ENCODE data around the gene BGLAP. TPM values are rescaled to one million over a fixed set of nuclear protein-coding genes. Genes with fewer than 3 reads are reported as not detected.

BGLAP gene
- total RNA-seq, 1 donor = not detected

DNA sequence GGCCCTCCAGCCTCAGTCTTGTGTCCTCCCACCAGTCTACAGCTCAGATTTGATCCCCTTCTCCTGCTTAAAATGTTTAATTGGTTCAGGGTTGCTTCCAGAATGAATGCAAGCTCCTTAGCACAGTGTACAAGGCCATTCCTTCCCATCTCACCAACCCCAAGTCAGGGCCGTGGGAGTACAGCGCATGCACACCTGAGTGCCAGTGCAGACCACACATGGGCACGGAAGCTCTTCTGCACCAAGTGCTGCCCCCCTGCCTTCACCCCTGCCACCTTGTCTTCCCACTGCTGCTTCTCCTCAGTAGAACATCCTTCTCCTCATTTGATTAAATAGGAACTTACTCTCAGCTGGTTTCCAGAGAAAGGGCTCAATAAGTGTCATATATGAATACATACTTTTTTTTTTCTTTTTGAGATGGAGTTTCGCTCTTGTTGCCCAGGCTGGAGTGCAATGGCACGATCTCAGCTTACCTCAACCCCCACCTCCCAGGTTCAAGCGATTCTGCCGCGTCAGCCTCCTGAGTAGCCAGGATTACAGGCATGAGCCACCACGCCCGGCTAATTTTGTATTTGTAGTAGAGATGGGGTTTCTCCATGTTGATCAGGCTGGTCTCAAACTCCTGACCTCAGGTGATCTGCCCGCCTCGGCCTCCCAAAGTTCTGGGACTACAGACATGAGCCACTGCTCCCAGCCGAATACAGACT, 19.8 kb upstream of the BGLAP start:
- no peak overlapping the region for H3K4me3 ChIP-seq (ENCODE audit: low read depth, low read length)
- no peak for TF ChIP-seq CTCF (IDR thresholded peaks at IDR 0.05; ENCODE audit: insufficient read depth, low read depth, low read length)
- DNase-seq (ENCODE audit: low read depth) = no peak

DNA sequence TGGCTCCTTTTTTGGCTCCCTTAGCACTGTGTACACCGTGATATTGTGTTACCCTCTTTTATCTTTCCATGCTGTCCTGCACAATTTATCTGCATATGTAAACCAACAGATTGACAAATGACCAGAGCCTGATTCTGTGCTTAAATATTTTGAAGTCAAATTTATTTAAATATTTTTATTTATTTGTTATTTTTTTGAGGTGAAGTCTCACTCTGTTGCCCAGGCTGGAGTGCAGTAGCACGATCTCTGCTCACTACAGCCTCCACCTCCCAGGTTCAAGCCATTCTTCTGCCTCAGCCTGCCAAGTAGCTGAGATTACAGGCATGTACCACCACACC, 16.3 kb upstream of the BGLAP start:
- no peak for TF ChIP-seq CTCF (IDR thresholded peaks at IDR 0.05; ENCODE audit: insufficient read depth, low read depth, low read length)
- no peak for DNase-seq (ENCODE audit: low read depth)
- no peak overlapping the region for H3K4me3 ChIP-seq (ENCODE audit: low read depth, low read length)

- TF ChIP-seq CTCF (IDR thresholded peaks at IDR 0.05; ENCODE audit: insufficient read depth, low read depth, low read length) = no peak
- H3K4me3 ChIP-seq (ENCODE audit: low read depth, low read length) = no peak overlapping the region
- DNase-seq (ENCODE audit: low read depth) = no peak
These were observed 15.9 kb upstream of the BGLAP start for GRCh38 chr1:156226116-156226538.

GRCh38 chr1:156226782-156227181, 15.2 kb upstream of the BGLAP start:
- DNase-seq (ENCODE audit: low read depth) = no peak

DNA sequence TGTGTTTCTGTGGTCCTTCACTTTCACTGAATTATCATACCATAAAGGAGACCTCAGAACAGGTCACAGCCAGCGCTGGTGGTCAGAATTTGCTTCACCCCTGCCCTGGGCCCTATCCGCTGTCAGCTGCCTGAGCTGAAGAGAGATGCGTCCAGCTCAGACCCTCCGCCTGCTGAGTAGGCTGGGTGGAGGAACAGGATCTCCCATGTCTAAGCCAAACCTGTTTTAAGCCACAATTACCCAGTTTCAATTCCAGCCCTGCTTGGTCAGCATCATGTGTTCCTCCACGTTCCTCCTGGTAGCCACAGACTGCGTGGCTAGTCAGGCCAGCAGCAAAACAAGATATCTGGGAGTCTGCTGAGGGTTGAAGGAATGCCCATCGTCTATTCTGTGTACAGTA, 13.5 kb upstream of the BGLAP start:
- no peak for DNase-seq (ENCODE audit: low read depth)
- no peak for TF ChIP-seq CTCF (IDR thresholded peaks at IDR 0.05; ENCODE audit: insufficient read depth, low read depth, low read length)
- H3K4me3 ChIP-seq (ENCODE audit: low read depth, low read length) = no peak overlapping the region

More at GRCh38 chr1:156226782-156227181, 15.2 kb upstream of the BGLAP start:
- no peak for TF ChIP-seq CTCF (IDR thresholded peaks at IDR 0.05; ENCODE audit: insufficient read depth, low read depth, low read length)
- H3K4me3 ChIP-seq (ENCODE audit: low read depth, low read length) = no peak overlapping the region

GRCh38 chr1:156229809-156230472, 12.0 kb upstream of the BGLAP start:
- no peak for DNase-seq (ENCODE audit: low read depth)
- no peak for TF ChIP-seq CTCF (IDR thresholded peaks at IDR 0.05; ENCODE audit: insufficient read depth, low read depth, low read length)
- H3K4me3 ChIP-seq (ENCODE audit: low read depth, low read length) = no peak overlapping the region
